H9 (cell line): ENCODE results near the gene HHATL. TPM values are rescaled to one million over a fixed set of nuclear protein-coding genes. Genes with fewer than 3 reads are reported as not detected.

Experiments used
- DNase-seq: peaks from one replicate; pipeline ENCODE4 v3.0.0-alpha.2; 2017
- H2AFZ ChIP-seq: one replicate; pipeline ENCODE4 v1.6.1; 2013; ENCODE audit warnings: mild to moderate bottlenecking, low read length, control low read depth, moderate library complexity
- H2AK5ac ChIP-seq: 2 replicates; pipeline ENCODE4 v1.6.1; 2013; ENCODE audit warnings: low read length, control low read depth, mixed read lengths; ENCODE audit not compliant: insufficient read length
- H2BK120ac ChIP-seq: one replicate; pipeline ENCODE4 v1.6.1; 2013; ENCODE audit warnings: low read depth, mild to moderate bottlenecking, low read length, control low read depth, inconsistent platforms; ENCODE audit not compliant: poor library complexity, severe bottlenecking
- H2BK12ac ChIP-seq: 2 replicates; pipeline ENCODE4 v1.6.1; 2013; ENCODE audit warnings: low read length, control low read depth, mixed read lengths, low read depth; ENCODE audit not compliant: insufficient read length
- H2BK15ac ChIP-seq: 2 replicates; pipeline ENCODE4 v1.6.1; 2013; ENCODE audit warnings: low read depth, low read length, control low read depth
- H2BK20ac ChIP-seq: one replicate; pipeline ENCODE4 v1.6.1; 2013; ENCODE audit warnings: low read depth, mild to moderate bottlenecking, low read length, control low read depth, inconsistent platforms; ENCODE audit not compliant: poor library complexity, severe bottlenecking
- H2BK5ac ChIP-seq: 2 replicates; pipeline ENCODE4 v1.6.1; 2013; ENCODE audit warnings: low read length, control low read depth, mixed read lengths; ENCODE audit not compliant: insufficient read length
- H3K14ac ChIP-seq: 2 replicates; pipeline ENCODE4 v1.6.1; 2013; ENCODE audit warnings: low read length, control low read depth; ENCODE audit not compliant: insufficient read depth
- H3K18ac ChIP-seq: 2 replicates; pipeline ENCODE4 v1.6.1; 2013; ENCODE audit warnings: low read depth, mild to moderate bottlenecking, mixed read lengths, low read length, control low read depth; ENCODE audit not compliant: insufficient read length
- H3K23ac ChIP-seq: 2 replicates; pipeline ENCODE4 v1.6.1; 2013; ENCODE audit warnings: low read length, control low read depth, mixed read lengths, low read depth; ENCODE audit not compliant: insufficient read length
- H3K23me2 ChIP-seq: 2 replicates; pipeline ENCODE4 v1.6.1; 2013; ENCODE audit warnings: low read depth, mild to moderate bottlenecking, mixed read lengths, low read length, control low read depth; ENCODE audit not compliant: insufficient read length, poor library complexity, severe bottlenecking
- H3K27ac ChIP-seq: 2 replicates; pipeline ENCODE4 v1.5.1; 2013; ENCODE audit warnings: low read length, control low read depth, mixed read lengths, low read depth; ENCODE audit not compliant: insufficient read length
- H3K27me3 ChIP-seq: 2 replicates; pipeline ENCODE4 v1.6.1; 2013; ENCODE audit warnings: low read length, control low read depth, inconsistent platforms; ENCODE audit not compliant: insufficient read depth
- H3K4ac ChIP-seq: 2 replicates; pipeline ENCODE4 v1.6.1; 2013; ENCODE audit warnings: low read depth, mild to moderate bottlenecking, control low read depth, inconsistent platforms, low read length, moderate library complexity
- H3K4me1 ChIP-seq: 2 replicates; pipeline ENCODE4 v1.6.1; 2013; ENCODE audit warnings: low read length, control low read depth, inconsistent platforms; ENCODE audit not compliant: insufficient read depth
- H3K4me2 ChIP-seq: 2 replicates; pipeline ENCODE4 v1.6.1; 2013; ENCODE audit warnings: low read length, control low read depth, mixed read lengths; ENCODE audit not compliant: insufficient read length, insufficient read depth
- H3K56ac ChIP-seq: 2 replicates; pipeline ENCODE4 v1.6.1; 2013; ENCODE audit warnings: low read depth, mild to moderate bottlenecking, mixed read lengths, low read length, control low read depth; ENCODE audit not compliant: insufficient read length
- H3K79me1 ChIP-seq: 2 replicates; pipeline ENCODE4 v1.6.1; 2013; ENCODE audit warnings: low read depth, mild to moderate bottlenecking, moderate library complexity, low read length, control low read depth, inconsistent platforms; ENCODE audit not compliant: insufficient read depth, poor library complexity, severe bottlenecking
- H3K79me2 ChIP-seq: 2 replicates; pipeline ENCODE4 v1.6.1; 2013; ENCODE audit warnings: low read length, control low read depth, inconsistent platforms; ENCODE audit not compliant: insufficient read depth
- H3K9ac ChIP-seq: 2 replicates; pipeline ENCODE4 v1.6.1; 2013; ENCODE audit warnings: low read length, control low read depth, mixed read lengths; ENCODE audit not compliant: insufficient read length; ENCODE audit errors: extremely low read depth
- H3K9me3 ChIP-seq: one replicate; pipeline ENCODE4 v1.6.1; 2013; ENCODE audit warnings: low read depth, low read length, inconsistent platforms; ENCODE audit not compliant: control insufficient read depth
- H3T11ph ChIP-seq: one replicate; pipeline ENCODE4 v1.6.1; 2013; ENCODE audit warnings: mild to moderate bottlenecking, low read length, control low read depth, inconsistent platforms
- H4K20me1 ChIP-seq: one replicate; pipeline ENCODE4 v1.6.1; 2013; ENCODE audit not compliant: control insufficient read depth, insufficient read length, insufficient read depth
- H4K5ac ChIP-seq: 2 replicates; pipeline ENCODE4 v1.6.1; 2013; ENCODE audit warnings: low read depth, mild to moderate bottlenecking, mixed read lengths, low read length, control low read depth; ENCODE audit not compliant: insufficient read length
- H4K8ac ChIP-seq: replicated peaks from 2 replicates; pipeline ENCODE4 v1.6.1; 2013; ENCODE audit warnings: low read length, control low read depth, mixed read lengths, low read depth; ENCODE audit not compliant: insufficient read length
- H4K91ac ChIP-seq: 2 replicates; pipeline ENCODE4 v1.6.1; 2013; ENCODE audit warnings: low read depth, mild to moderate bottlenecking, moderate library complexity, mixed read lengths, low read length, control low read depth; ENCODE audit not compliant: insufficient read length
- H3K27ac Mint-ChIP-seq, 3 experiments: 2 replicates in 2 of 3; 3 replicates in 1 of 3; pipeline ENCODE4 v1.8.0; 2020 to 2021; ENCODE audit warnings: mixed read lengths in 3 of 3, mild to moderate bottlenecking in 1 of 3, moderate library complexity in 1 of 3
- H3K27me3 Mint-ChIP-seq: 2 replicates; pipeline ENCODE4 v1.8.0; 2021; ENCODE audit warnings: low read depth, mild to moderate bottlenecking, moderate library complexity, mixed read lengths
- H3K36me3 Mint-ChIP-seq, 3 experiments: 2 replicates in 2 of 3; 3 replicates in 1 of 3; pipeline ENCODE4 v1.8.0; 2020 to 2021; ENCODE audit warnings: low read depth in 3 of 3, mixed read lengths in 3 of 3; ENCODE audit not compliant: insufficient read depth in 1 of 3
- H3K4me1 Mint-ChIP-seq, 2 experiments: 2 replicates each; pipeline ENCODE4 v1.8.0; 2020; ENCODE audit warnings: mixed read lengths in 2 of 2
- H3K4me3 Mint-ChIP-seq, 2 experiments: 2 replicates in 1 of 2; 3 replicates in 1 of 2; pipeline ENCODE4 v1.8.0; 2020 to 2021; ENCODE audit warnings: mild to moderate bottlenecking in 2 of 2, mixed read lengths in 2 of 2, moderate library complexity in 1 of 2
- H3K9me3 Mint-ChIP-seq, 2 experiments: 2 replicates in 1 of 2; 3 replicates in 1 of 2; pipeline ENCODE4 v1.8.0; 2020; ENCODE audit warnings: mild to moderate bottlenecking in 2 of 2, mixed read lengths in 2 of 2, moderate library complexity in 1 of 2
- CTCF ChIP-seq: fragments of 200-600 bp; sonication (generic); conservative IDR thresholded peaks from 3 replicates; pipeline ENCODE4 v1.8.0; 2021; ENCODE audit warnings: antibody characterized with exemption, mild to moderate bottlenecking
- WGBS: extraction: QIAGEN DNeasy Blood & Tissue Kit; methylation state at CpG from one replicate; pipeline ENCODE4 v1.1.7; 2013; ENCODE audit warnings: missing lambda C conversion rate, low lambda C conversion rate, mixed read lengths; ENCODE audit not compliant: insufficient read length; ENCODE audit errors: extremely low coverage; 5-methylcytosine and 5-hydroxymethylcytosine counted together
- total RNA-seq: library from RNA; stranded (reverse); gene quantifications from 2 replicates; pipeline ENCODE4 v1.2.1, GENCODE V29; 2021

The HHATL gene
- total RNA-seq, 1 experiment from 2014 or later, result 0.46 TPM

GRCh38 chr3:42742259-42742658 is 39.7 kb upstream of the HHATL start:
- H3K4ac ChIP-seq, result no peak overlapping the region
- H3K18ac ChIP-seq, result no peak overlapping the region
- no peak overlapping the region for H3K27ac ChIP-seq
- H4K8ac ChIP-seq, result no peak overlapping the region
- H2BK12ac ChIP-seq, result no peak overlapping the region
- no peaks in the 10 kb centered on the region for H3K23me2 ChIP-seq
- no peak overlapping the region for H3K4me2 ChIP-seq
- no peak overlapping the region for H2BK20ac ChIP-seq
- DNase-seq, result peak; percentile 4
- no peaks in the 10 kb centered on the region for H3K9me3 ChIP-seq
- Mint-ChIP-seq H3K9me3 (peaks cover 0 to 3% of the 10 kb centered on the region in 2 experiments; a peak in 2 of 5 replicates), H3K27ac (peak overlapping the region in 1 of 3 experiments; percentile 70; a peak in 1 of 7 replicates), H3K4me1 (peaks cover 21 to 22% of the 10 kb centered on the region in 2 experiments), H3K27me3 (peaks cover 9% of the 10 kb centered on the region), H3K4me3 (no peak overlapping the region), H3K36me3 (no peaks in the 10 kb centered on the region)
- H3K79me1 ChIP-seq, result no peaks in the 10 kb centered on the region
- no peak overlapping the region for H2BK120ac ChIP-seq
- H3K9ac ChIP-seq, result no peak overlapping the region
- no peak overlapping the region for H4K5ac ChIP-seq
- H4K20me1 ChIP-seq, result no peaks in the 10 kb centered on the region
- H3K79me2 ChIP-seq, result no peaks in the 10 kb centered on the region
- H2BK5ac ChIP-seq, result no peak overlapping the region
- H3K27me3 ChIP-seq, result no peaks in the 10 kb centered on the region
- H3K23ac ChIP-seq, result no peak overlapping the region
- WGBS, result no CpG with 5 or more reads among the region's 4 CpGs
- H3K56ac ChIP-seq, result no peak overlapping the region
- H3K14ac ChIP-seq, result no peak overlapping the region
- no peak overlapping the region for H2AK5ac ChIP-seq
- no peak overlapping the region for H2BK15ac ChIP-seq
- H3K4me1 ChIP-seq, result no peaks in the 10 kb centered on the region
- no peak overlapping the region for H3T11ph ChIP-seq
- H2AFZ ChIP-seq, result no peak overlapping the region
- H4K91ac ChIP-seq, result no peak overlapping the region
- no peak for TF ChIP-seq CTCF
